Panc1 (cell line): Measurements from ENCODE around the gene ZNF469. TPM values are rescaled to one million over a fixed set of nuclear protein-coding genes. Genes with fewer than 3 reads are reported as not detected.

Experiments
- ATAC-seq: fragments of 200-7000 bp; cut with Tn5 transposase; 2 replicates; pipeline ENCODE4 v1.9.1; 2020; ENCODE audit warnings: mild to moderate bottlenecking, moderate library complexity
- BruUV-seq: library from RNA; stranded (reverse); fragments of 400-500 nt; replicated peaks from 2 replicates; lab custom pipeline; 2021; lab: Mats Ljungman, UMichigan
- CTCF ChIA-PET: fragments of 300-600 bp; sonication (Branson Sonifier 250); formaldehyde crosslinking; loops from one replicate; lab custom pipeline; 2022; ENCODE audit warnings: antibody characterized with exemption; lab: Charles Lee
- POLR2A ChIA-PET: fragments of 300-600 bp; sonication (Branson Sonifier 250); formaldehyde crosslinking; loops from one replicate; lab custom pipeline; 2022; ENCODE audit warnings: antibody characterized with exemption; lab: Charles Lee
- DNase-seq: peaks from one replicate; pipeline ENCODE4 v3.0.0-alpha.2; 2010; ENCODE audit warnings: low read depth, low spot score
- H3K27ac ChIP-seq: 2 replicates; pipeline ENCODE4 v1.5.1; 2011; ENCODE audit warnings: mild to moderate bottlenecking, low read length, inconsistent platforms
- H3K27me3 ChIP-seq: fragments of 200-500 bp; sonication (Bioruptor generic); 2 replicates; pipeline ENCODE4 v1.6.0; 2014; ENCODE audit warnings: low read length, inconsistent platforms; ENCODE audit not compliant: control insufficient read depth, insufficient read depth
- H3K36me3 ChIP-seq: fragments of 200-500 bp; sonication (Bioruptor generic); 2 replicates; pipeline ENCODE4 v1.5.1; 2014; ENCODE audit warnings: inconsistent platforms, mild to moderate bottlenecking, low read length, moderate library complexity; ENCODE audit not compliant: control insufficient read depth, insufficient read depth
- H3K4me1 ChIP-seq: 2 replicates; pipeline ENCODE4 v1.5.1; 2011; ENCODE audit warnings: inconsistent platforms, mild to moderate bottlenecking, low read length, moderate library complexity; ENCODE audit not compliant: control insufficient read depth, insufficient read depth
- H3K4me3 ChIP-seq, 2 experiments: 2 replicates each; pipeline ENCODE4 v1.5.1; 2011 to 2012; ENCODE audit warnings: low read depth in 2 of 2, low read length in 2 of 2, mild to moderate bottlenecking in 2 of 2, inconsistent platforms in 1 of 2, moderate library complexity in 1 of 2
- H3K9me3 ChIP-seq: fragments of 200-500 bp; sonication (Bioruptor generic); 2 replicates; pipeline ENCODE4 v1.5.1; 2014; ENCODE audit warnings: low read depth, mild to moderate bottlenecking, inconsistent platforms, low read length, moderate library complexity; ENCODE audit not compliant: control insufficient read depth, insufficient read depth
- CTCF ChIP-seq: fragments of 450-650 bp; IDR thresholded peaks from 2 replicates; pipeline ENCODE4 v1.5.1; 2017; ENCODE audit warnings: mild to moderate bottlenecking
- POLR2AphosphoS5 ChIP-seq: IDR thresholded peaks from 2 replicates; pipeline ENCODE4 v1.6.1; 2012; ENCODE audit warnings: mild to moderate bottlenecking, low read depth, low read length, moderate library complexity
- REST ChIP-seq, 2 experiments: IDR thresholded peaks; 2 replicates each; pipeline ENCODE4 v1.6.1; 2011 to 2012; ENCODE audit warnings: low read depth in 2 of 2, control low read depth in 1 of 2, low read length in 1 of 2, mild to moderate bottlenecking in 1 of 2, moderate library complexity in 1 of 2; ENCODE audit not compliant: insufficient read depth in 1 of 2
- SIN3A ChIP-seq: IDR thresholded peaks from 2 replicates; pipeline ENCODE4 v1.6.1; 2012; ENCODE audit warnings: low read depth, mild to moderate bottlenecking, low read length, moderate library complexity, borderline replicate concordance; ENCODE audit not compliant: insufficient read depth
- TCF7L2 ChIP-seq: IDR thresholded peaks from 2 replicates; pipeline ENCODE4 v1.6.1; 2011; ENCODE audit warnings: mild to moderate bottlenecking, low read depth, low read length, inconsistent platforms
- in situ Hi-C: cut with HindIII; loops from 2 replicates; pipeline ENCODE4 v1.10.0; 2016; ENCODE audit warnings: low sequenced_read_pairs, low pct_unique_long_range_greater_than_20kb
- intact Hi-C: fragments of 100-400 bp; cut with micrococcal nuclease; formaldehyde crosslinking; loops from one replicate; pipeline ENCODE4 v1.10.0; 2022; ENCODE audit not compliant: unreplicated experiment
- total RNA-seq: library from RNA; stranded (reverse); gene quantifications from one replicate; pipeline ENCODE4 v1.2.1, GENCODE V29; 2021; ENCODE audit not compliant: unreplicated experiment

The ZNF469 gene
- total RNA-seq, 1 experiment from 2014 or later: 1.3 TPM

GRCh38 chr16:88417684-88418476, 35.1 kb downstream of the ZNF469 start:
- no TSS peak for BruUV-seq
- Histone ChIP-seq H3K27ac (no peak overlapping the region), H3K36me3 (no peaks in the 10 kb centered on the region), H3K4me3 (no peak overlapping the region), H3K27me3 (no peaks in the 10 kb centered on the region), H3K4me1 (no peaks in the 10 kb centered on the region), H3K9me3 (no peaks in the 10 kb centered on the region)
- ChIA-PET CTCF (interaction anchor here (0.5 kb wide), 1 partner anchor 467 kb away, joined by 3 read pairs; the partner anchor contains the start of gene BANP), POLR2A (no interaction called here)
- DNase-seq (no peak), ATAC-seq (no peak)
- in situ Hi-C loops: no loop called here
- intact Hi-C loops: no loop called here
- TF ChIP-seq CTCF: no peak
- no peak for TF ChIP-seq TCF7L2
- TF ChIP-seq REST (IDR thresholded peaks at IDR 0.05; ENCODE audit: insufficient read depth in 1 of 2, low read depth in 2 of 2, low read length in 1 of 2): no peak
- no peak for TF ChIP-seq SIN3A
- TF ChIP-seq POLR2AphosphoS5: no peak

DNA sequence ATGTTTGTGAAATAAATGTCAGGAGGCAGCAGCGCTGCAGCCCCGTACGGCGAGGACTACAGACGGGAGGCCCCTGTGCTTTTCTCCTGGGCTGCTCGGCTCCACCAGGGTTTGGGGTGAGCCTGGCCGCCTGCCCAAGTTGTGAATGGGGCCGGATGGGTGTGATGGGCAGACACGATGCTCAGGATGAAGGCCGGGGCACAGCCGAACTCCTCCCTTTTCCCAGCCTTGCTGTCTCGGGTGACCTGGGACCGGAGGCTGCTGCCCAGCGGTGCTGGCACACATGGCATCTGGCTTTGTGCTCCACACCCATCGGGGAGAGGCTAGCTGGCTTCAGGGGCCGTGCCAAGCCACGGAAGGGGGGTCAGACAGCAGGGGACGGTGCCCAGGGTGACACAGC, 36.1 kb downstream of the ZNF469 start:
- intact Hi-C loops (no loop called here), in situ Hi-C loops (no loop called here)
- no peaks in the 10 kb centered on the region for H3K27me3 ChIP-seq
- H3K9me3 ChIP-seq: no peaks in the 10 kb centered on the region
- no peak overlapping the region for H3K4me3 ChIP-seq
- ChIA-PET POLR2A (no interaction called here), CTCF (interaction anchor here (0.5 kb wide), 1 partner anchor 468 kb away, joined by 3 read pairs; the partner anchor contains the start of gene BANP)
- H3K4me1 ChIP-seq: no peaks in the 10 kb centered on the region
- no peak for DNase-seq
- no peaks in the 10 kb centered on the region for H3K36me3 ChIP-seq
- ATAC-seq: no peak
- no peak overlapping the region for H3K27ac ChIP-seq
- no TSS peak for BruUV-seq
- TF ChIP-seq CTCF (no peak), POLR2AphosphoS5 (no peak), SIN3A (no peak), TCF7L2 (no peak), REST (IDR thresholded peaks at IDR 0.05; ENCODE audit: insufficient read depth in 1 of 2, low read depth in 2 of 2, low read length in 1 of 2) (no peak)
